NOMO-1 treated with dmso at 0.1 percent for 144 hours (cell line): ENCODE data around the gene CACNA2D2.

Source experiments
- DNase-seq: peaks from one replicate; lab custom pipeline; 2025; ENCODE audit not compliant: unreplicated experiment; lab: John Stamatoyannopoulos, UW

Gene CACNA2D2

DNA sequence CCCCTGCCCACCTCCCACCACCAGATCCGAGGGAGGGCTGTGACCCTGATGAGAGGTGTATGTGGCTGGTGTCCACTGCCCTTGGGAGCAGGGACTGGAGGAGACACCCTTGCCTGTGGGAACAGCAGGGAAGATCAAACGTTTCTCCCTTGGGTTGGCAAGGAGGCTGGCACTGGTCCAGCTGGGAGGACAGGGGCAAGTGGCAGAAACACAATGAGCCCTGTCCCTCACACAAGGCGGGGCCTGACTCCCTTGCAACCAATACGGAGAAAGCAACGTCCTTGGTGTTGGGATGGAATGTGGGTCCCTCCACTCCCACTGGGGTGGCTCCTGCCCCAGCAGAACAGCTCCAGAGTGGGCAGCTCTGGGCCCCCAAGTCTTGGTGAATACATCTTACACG is 186.1 kb downstream of the CACNA2D2 start:
- DNase-seq = no peak

- no peak for DNase-seq
Measured at GRCh38 chr3:50316657-50317242, 186.7 kb downstream of the CACNA2D2 start.

DNA sequence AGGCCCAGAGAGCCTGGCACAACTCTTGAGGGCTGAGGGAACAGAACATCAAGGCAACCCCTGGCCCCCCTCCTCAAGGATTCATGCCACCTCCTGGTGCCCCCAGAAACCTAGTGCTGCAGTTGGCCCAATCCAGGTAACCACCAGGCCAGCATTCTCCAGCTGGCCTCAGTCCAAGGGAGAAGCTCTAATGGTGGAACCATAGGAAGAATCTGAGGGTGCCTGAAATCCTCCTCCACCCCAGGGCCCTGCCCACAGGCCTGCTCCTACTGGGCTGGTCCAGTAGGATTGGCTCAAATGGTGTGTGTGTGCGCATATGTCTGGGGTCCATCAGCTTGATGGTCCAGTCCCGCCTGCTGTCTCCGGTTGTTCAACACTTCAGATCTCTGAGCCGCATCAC is 188.6 kb downstream of the CACNA2D2 start:
- no peak for DNase-seq

- DNase-seq = no peak
Measured at GRCh38 chr3:50314342-50314741, 189.1 kb downstream of the CACNA2D2 start.
